ENCODE results near the gene S100A5. TPM values are rescaled to one million over a fixed set of nuclear protein-coding genes. Genes with fewer than 3 reads are reported as not detected.

S100A5 gene
- total RNA-seq, 2 experiments from 2014 or later, result 1.6 to 3.0 TPM

DNA sequence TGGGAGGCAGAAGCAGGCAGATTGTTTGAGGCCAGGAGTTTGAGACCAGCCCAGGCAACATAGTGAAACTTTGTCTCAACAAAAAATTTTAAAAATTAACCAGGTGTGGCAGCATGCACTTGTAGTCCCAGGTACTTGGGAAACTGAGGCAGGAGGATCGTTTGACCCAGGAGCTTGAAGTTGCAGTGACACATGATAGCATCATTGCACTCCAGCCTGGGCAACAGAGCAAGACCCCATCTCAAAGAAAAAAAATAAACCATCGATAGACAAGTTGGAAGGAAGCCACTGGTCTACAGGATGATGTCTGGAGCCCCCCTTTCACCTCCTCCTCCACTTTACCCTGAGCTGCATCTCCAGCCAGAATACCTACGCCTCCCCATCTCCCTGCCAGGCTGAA is 21.5 kb downstream of the S100A5 start:
- ATAC-seq (no peak), DNase-seq (no peak)
- CTCF ChIA-PET, result interaction anchor here (1.4 to 2.8 kb wide), 3 partner anchors 8 to 116 kb away, joined by 3 to 20 read pairs (median 4); partner anchors contain the start of gene S100A2
- H3K4me3 Mint-ChIP-seq, result no peak overlapping the region
- no peaks in the 10 kb centered on the region for H3K27me3 Mint-ChIP-seq
- H3K4me1 Mint-ChIP-seq, result peaks cover 13% of the 10 kb centered on the region
- no peak overlapping the region for H3K27ac Mint-ChIP-seq
- peaks cover 1% of the 10 kb centered on the region for H3K36me3 Mint-ChIP-seq
- no peaks in the 10 kb centered on the region for H3K9me3 Mint-ChIP-seq (ENCODE audit: low read depth)

DNA sequence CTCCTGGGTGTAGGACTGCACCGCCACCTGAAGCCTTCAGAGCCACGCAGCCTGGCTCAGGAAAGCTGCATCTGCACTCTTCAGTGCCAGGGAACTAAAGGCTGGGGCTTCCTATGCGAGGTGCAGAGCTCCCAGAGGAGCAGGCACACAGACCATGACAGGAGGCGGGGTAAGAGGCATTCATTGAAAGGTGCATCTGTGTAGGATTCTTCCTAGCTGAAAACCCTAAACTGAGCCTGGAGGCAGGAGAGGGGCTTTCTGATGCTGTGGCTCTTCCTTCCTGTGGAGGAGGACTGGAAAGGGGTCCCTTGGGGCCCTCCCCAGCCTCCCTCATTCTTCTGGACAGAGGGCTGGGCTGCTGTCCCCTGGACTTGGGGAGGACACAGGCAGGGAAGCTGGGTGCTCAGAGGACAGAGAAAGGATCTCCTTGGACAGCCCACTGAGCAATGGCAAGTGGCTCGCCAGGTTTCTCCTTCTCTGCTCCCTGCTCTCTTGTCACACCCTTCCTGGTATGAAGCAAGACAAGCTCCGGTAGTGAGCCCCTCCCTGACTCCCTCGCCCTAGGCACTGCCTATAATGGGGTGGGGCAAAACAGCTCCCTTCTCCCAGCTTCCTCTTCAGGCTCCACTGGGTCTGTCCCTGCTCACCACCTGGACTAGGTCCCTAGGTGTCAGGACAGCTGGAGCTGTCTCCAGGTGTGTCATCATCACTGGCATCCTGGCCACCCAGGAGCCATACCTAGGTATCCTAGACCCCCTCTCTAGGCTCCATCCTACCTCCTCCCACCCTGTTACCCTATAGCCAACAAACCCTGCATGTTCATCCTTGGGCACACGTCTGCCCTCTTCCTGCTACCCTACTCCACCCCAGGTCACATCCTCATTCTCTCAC is 25.0 kb downstream of the S100A5 start:
- H3K9me3 Mint-ChIP-seq (ENCODE audit: low read depth), result no peaks in the 10 kb centered on the region
- no peak overlapping the region for H3K27ac Mint-ChIP-seq
- H3K27me3 Mint-ChIP-seq, result no peaks in the 10 kb centered on the region
- no peaks in the 10 kb centered on the region for H3K36me3 Mint-ChIP-seq
- peaks cover 21% of the 10 kb centered on the region for H3K4me1 Mint-ChIP-seq
- DNase-seq (no peak), ATAC-seq (no peak)
- H3K4me3 Mint-ChIP-seq, result no peak overlapping the region
- CTCF ChIA-PET, result interaction anchor here (0.9 to 2.2 kb wide), 6 partner anchors 12 to 234 kb away, joined by 3 to 18 read pairs (median 4); no protein-coding TSS in a partner anchor

DNA sequence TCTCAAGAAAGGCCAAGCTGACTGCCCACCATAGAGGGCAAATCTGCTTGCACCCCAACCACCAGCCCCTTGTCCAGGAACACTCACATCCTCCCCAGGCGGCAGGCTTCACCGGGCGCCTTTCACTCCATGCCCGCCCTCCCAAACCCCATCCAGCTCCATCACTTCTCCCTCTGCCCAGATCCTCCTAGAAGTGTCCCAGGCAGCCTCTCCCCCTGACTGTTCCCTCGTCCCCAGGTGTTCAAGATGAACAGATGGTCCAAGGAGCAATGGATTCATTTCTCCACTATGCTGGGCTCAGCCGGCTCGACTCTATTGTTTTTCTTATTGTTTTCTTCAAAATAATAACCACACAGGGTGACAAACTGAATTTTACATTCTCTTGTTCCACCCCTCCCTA is 27.1 kb downstream of the S100A5 start:
- Mint-ChIP-seq H3K27ac (no peak overlapping the region), H3K9me3 (ENCODE audit: low read depth) (no peaks in the 10 kb centered on the region)

DNA sequence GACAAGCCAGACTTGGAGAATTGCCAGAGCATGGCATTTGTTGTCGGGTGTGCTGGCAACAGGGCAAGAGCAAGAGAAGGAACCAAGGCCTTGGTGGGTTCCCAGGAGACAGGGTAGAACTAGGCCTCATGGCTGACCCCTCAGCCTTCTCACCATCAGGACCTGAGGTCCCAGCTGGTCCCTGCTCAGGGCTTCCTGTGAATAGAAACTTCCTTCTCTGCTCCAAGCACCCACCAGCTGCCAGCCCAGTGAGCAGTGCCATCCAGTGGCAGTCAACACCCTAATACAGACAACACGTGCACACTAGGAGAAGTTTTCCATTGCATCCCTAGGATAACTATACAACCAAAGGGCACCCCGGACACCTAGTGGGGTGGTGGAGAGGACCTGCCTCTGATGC is 27.7 kb downstream of the S100A5 start:
- Mint-ChIP-seq H3K9me3 (ENCODE audit: low read depth) (no peaks in the 10 kb centered on the region), H3K36me3 (no peaks in the 10 kb centered on the region), H3K4me3 (no peak overlapping the region), H3K27me3 (no peaks in the 10 kb centered on the region), H3K4me1 (peaks cover 25% of the 10 kb centered on the region), H3K27ac (no peak overlapping the region)
- CTCF ChIA-PET, result interaction anchor here (2.3 to 8.8 kb wide), 2 partner anchors 20 to 58 kb away, joined by 13 to 167 read pairs; no protein-coding TSS in a partner anchor
- ATAC-seq (no peak), DNase-seq (peak; percentile 25)

More for the DNA sequence above, 27.1 kb downstream of the S100A5 start:
- Mint-ChIP-seq H3K4me3 (no peak overlapping the region), H3K4me1 (peaks cover 28% of the 10 kb centered on the region), H3K27me3 (no peaks in the 10 kb centered on the region), H3K36me3 (no peaks in the 10 kb centered on the region)
- CTCF ChIA-PET, result interaction anchor here (2.3 to 8.8 kb wide), 2 partner anchors 19 to 57 kb away, joined by 13 to 167 read pairs; no protein-coding TSS in a partner anchor
- no peak for ATAC-seq
- no peak for DNase-seq

DNA sequence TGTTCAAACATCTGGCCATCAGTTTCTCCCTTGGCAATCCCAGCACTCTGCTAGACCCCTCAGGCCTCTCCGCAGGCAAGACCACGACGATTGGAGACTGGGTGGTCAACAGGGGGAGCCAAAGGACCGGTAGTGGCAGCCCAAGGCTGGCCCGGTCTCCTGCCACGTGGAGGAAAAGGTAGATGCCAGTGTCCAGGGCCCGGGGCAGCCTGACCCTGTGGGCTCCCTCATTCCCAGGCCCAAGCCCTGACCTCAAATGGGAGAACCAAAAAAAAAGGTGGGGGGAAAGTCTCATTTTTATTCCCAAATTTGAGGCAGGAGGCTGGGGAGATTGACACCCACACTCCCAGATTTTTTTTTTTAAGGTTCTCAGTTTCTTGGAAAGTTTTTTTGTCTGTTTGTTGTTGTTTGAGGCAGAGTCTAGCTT is 29.7 kb downstream of the S100A5 start:
- CTCF ChIA-PET, result interaction anchor here (0.7 to 8.8 kb wide), 34 partner anchors 9 to 476 kb away, joined by 3 to 167 read pairs (median 6); partner anchors contain the start of genes CHTOP, ILF2, NPR1 and RAB13
- no peaks in the 10 kb centered on the region for H3K9me3 Mint-ChIP-seq (ENCODE audit: low read depth)
- no peaks in the 10 kb centered on the region for H3K36me3 Mint-ChIP-seq
- H3K4me3 Mint-ChIP-seq, result no peak overlapping the region
- no peaks in the 10 kb centered on the region for H3K27me3 Mint-ChIP-seq
- ATAC-seq (peak; percentile 94), DNase-seq (peak; percentile 87)
- peaks cover 23% of the 10 kb centered on the region for H3K4me1 Mint-ChIP-seq
- peak overlapping the region; percentile 55 for H3K27ac Mint-ChIP-seq

DNA sequence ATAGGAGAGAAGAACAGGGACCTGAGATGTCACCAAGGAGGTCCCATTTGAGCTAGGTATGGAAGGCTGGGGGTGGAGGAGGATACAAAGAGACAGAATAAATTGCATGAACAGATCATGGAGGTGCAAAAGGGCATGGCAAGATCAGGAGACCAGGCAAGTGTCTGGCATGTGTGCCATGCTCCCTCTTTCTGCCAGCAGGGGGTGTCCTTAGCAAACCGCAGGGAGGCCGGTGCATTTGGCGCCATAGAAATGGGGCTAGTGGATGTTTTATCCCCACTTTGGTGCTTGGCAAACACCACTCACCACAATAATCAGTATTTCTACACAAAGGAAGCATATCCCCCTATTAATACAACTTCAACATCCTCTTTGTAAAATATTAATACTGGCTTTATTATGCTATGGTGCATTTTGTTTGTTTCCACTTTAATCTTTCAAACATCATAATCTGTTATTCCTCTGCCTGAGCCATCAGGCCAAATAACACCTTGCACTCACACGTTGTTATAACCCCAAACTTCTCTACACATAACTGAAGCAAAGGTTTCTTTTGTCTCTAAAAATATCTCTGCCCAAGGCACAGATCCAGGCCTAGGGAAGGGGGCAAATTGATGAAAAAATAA is 30.9 kb downstream of the S100A5 start:
- Mint-ChIP-seq H3K9me3 (ENCODE audit: low read depth) (no peaks in the 10 kb centered on the region), H3K27ac (no peak overlapping the region), H3K27me3 (no peaks in the 10 kb centered on the region), H3K4me1 (peaks cover 21% of the 10 kb centered on the region), H3K36me3 (no peaks in the 10 kb centered on the region), H3K4me3 (no peak overlapping the region)
- CTCF ChIA-PET, result interaction anchor here (0.9 to 8.8 kb wide), 18 partner anchors 8 to 477 kb away, joined by 3 to 167 read pairs (median 14); partner anchors contain the start of genes CHTOP, RAB13, S100A1 and S100A13
- DNase-seq (peak; percentile 81), ATAC-seq (peak; percentile 58)

DNA sequence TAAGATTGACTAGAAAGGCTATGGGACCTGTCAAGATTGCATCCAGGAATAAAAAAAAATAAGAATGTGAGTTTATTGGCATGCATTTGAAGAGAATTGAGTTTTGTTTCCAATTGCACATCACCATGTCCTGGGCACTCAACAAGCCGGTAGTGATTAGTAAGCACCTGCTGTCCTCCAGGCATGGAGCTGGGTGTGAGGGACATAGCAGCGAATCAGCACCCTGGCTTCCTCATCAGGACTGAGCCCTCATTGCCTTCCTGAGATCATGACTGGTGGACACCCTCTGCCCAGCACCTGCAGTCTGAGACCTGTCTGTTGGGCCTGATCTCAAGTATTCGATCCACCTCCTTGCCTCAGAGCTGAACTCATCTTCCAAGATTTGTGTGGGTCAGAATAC is 31.7 kb downstream of the S100A5 start:
- CTCF ChIA-PET, result interaction anchor here (0.9 to 8.8 kb wide), 9 partner anchors 12 to 125 kb away, joined by 3 to 167 read pairs (median 12); partner anchors contain the start of genes CHTOP, S100A1, S100A13 and S100A6
- Mint-ChIP-seq H3K9me3 (ENCODE audit: low read depth) (no peaks in the 10 kb centered on the region), H3K4me1 (peaks cover 21% of the 10 kb centered on the region), H3K36me3 (no peaks in the 10 kb centered on the region), H3K4me3 (no peak overlapping the region), H3K27me3 (no peaks in the 10 kb centered on the region), H3K27ac (no peak overlapping the region)
- ATAC-seq (no peak), DNase-seq (no peak)

DNA sequence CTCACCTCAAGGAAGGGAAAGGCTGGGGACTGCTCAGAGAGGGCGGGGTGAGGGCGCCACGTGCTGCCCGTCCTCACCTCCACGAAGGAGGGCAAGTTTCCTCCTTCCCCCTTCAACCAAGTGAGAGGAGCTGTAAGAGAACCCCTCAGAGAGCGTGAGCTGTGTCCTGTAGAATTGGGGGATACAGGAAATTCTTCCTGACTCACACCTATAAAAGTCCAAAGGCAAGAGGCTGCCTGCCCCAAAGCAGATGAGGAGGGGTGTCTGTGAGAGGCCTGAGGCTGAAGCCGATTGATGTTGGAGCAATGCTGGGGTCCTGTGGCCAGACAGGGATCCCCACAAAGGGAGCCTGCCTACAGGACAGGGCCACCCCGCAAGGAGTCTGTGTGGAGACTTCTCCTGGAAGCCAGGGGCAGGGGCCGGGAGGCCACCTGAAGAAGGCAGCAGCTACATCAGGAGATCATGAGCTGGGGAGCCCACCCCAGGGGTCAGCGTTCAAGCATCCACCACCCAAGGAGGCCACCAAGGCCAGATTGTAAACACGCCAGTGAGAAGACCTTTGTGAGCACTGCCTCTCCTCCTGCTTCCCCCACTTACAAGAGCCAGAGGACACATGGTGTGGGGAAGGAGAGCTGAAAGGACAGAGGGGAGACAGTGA is 32.7 kb downstream of the S100A5 start:
- Mint-ChIP-seq H3K4me1 (peaks cover 17% of the 10 kb centered on the region), H3K27me3 (no peaks in the 10 kb centered on the region), H3K9me3 (ENCODE audit: low read depth) (no peaks in the 10 kb centered on the region), H3K4me3 (no peak overlapping the region), H3K27ac (no peak overlapping the region), H3K36me3 (no peaks in the 10 kb centered on the region)
- DNase-seq (peak; percentile 29), ATAC-seq (no peak)
- CTCF ChIA-PET, result interaction anchor here (0.7 to 8.8 kb wide), 8 partner anchors 13 to 164 kb away, joined by 3 to 167 read pairs (median 4); partner anchors contain the start of genes CHTOP and S100A6

DNA sequence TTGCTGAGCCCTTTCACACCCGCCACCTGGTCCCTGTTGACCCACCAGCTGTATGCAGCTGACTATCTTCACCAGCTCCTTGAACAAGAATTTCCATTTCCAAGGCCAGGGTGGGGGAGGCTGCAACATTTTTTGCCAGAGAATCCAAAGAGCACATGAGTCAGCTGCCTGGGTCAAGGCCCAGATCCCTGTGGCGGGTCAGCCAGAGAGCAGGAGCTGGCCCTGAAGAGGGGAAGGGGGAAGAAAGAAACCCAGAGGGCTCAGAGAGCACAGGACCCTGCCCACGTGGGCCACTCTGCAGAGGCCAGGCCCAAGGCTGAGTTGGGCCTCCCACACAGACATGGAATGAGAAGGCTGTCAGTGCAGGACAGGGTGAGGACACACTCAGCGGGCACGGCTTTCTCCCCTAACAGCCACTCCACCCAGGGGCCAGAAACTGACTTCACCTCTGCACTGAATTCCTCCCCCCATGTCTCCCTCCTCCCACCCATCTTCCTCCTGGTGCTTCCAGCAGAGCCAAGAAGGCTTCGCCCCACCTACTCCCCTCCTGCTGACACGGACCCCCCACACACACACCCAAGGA is 33.8 kb downstream of the S100A5 start:
- no peak for ATAC-seq
- H3K27me3 Mint-ChIP-seq, result peaks cover 2% of the 10 kb centered on the region
- CTCF ChIA-PET, result interaction anchor here (8.8 kb wide), 1 partner anchor 64 kb away, joined by 167 read pairs; no protein-coding TSS in a partner anchor

DNA sequence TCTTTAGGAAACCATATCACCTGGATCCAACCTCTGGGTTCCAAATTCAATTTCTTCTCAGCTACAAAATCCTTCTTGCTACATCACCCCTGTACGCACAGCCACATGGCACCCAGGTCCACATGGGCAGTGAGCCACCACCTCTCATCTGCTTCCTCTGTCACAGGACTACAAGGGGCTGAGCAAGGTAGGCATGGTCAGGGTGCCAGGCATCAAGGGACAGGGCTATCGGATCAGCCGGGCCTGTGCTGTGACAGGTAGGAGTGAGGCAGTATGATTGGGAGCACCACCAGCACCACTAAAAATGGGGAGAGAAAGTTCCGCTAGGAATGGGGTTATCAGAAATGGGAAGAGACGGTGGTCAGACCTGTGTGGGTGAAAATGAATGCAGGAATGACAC is 34.3 kb downstream of the S100A5 start:
- CTCF ChIA-PET, result interaction anchor here (8.8 kb wide), 1 partner anchor 64 kb away, joined by 167 read pairs; no protein-coding TSS in a partner anchor
- no peak for ATAC-seq
- Mint-ChIP-seq H3K27ac (no peak overlapping the region), H3K4me1 (peaks cover 13% of the 10 kb centered on the region), H3K36me3 (no peaks in the 10 kb centered on the region), H3K4me3 (no peak overlapping the region), H3K9me3 (ENCODE audit: low read depth) (no peaks in the 10 kb centered on the region), H3K27me3 (peaks cover 5% of the 10 kb centered on the region)
- no peak for DNase-seq

More for the DNA sequence above, 33.8 kb downstream of the S100A5 start:
- Mint-ChIP-seq H3K4me1 (peaks cover 14% of the 10 kb centered on the region), H3K4me3 (no peak overlapping the region), H3K9me3 (ENCODE audit: low read depth) (no peaks in the 10 kb centered on the region), H3K27ac (no peak overlapping the region), H3K36me3 (no peaks in the 10 kb centered on the region)
- DNase-seq, result no peak

DNA sequence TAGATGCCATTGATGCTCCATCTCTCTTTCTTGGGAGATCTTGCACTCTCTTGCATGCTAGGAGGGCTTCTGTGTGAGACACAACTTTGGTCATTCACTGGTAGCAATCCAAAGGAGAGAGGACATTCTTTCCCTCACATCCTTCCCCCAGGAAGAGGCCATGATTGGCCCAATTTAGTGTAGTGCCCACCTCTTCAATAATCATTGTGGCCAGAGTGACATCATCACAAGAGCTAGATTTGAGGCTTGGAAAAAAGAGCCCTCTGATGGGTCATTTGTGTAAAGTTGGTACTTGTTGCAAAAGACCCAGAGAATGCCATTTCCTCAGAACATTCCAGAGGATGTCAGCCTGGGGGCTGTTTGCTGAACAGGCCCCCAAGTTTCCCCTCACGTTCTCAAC is 35.2 kb downstream of the S100A5 start:
- Mint-ChIP-seq H3K27ac (no peak overlapping the region), H3K9me3 (ENCODE audit: low read depth) (no peaks in the 10 kb centered on the region), H3K4me1 (peaks cover 5% of the 10 kb centered on the region), H3K4me3 (no peak overlapping the region), H3K36me3 (no peaks in the 10 kb centered on the region), H3K27me3 (peaks cover 5% of the 10 kb centered on the region)
- CTCF ChIA-PET, result no interaction called here
- DNase-seq, result peak; percentile 22
- ATAC-seq, result no peak

DNA sequence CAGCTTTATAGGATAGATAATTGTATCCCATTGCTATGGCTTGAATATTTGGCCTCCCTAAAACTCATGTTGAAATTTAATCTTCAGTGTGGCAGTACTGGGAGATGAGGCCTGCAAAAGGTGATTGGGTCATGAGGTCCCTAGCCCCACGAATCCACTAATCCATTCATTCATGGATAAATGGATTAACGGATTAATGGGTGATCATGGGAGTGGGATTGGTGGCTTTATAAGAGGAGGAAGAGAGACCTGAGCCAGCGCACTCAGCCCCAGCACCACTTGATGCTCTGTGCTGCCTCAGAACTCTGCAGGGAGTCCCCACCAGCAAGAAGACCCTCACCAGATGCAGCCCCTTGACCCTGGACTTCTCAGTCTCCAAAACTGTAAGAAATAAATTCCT is 37.0 kb downstream of the S100A5 start:
- Mint-ChIP-seq H3K4me1 (no peaks in the 10 kb centered on the region), H3K9me3 (ENCODE audit: low read depth) (no peaks in the 10 kb centered on the region), H3K27me3 (peaks cover 19% of the 10 kb centered on the region), H3K36me3 (no peaks in the 10 kb centered on the region), H3K4me3 (no peak overlapping the region), H3K27ac (no peak overlapping the region)
- ATAC-seq, result no peak
- CTCF ChIA-PET, result no interaction called here
- DNase-seq, result no peak
